HPDE6-E6E7 (cell line): ENCODE results near the gene FANCF.

Experiments used
- DNase-seq: peaks from one replicate; pipeline ENCODE4 v3.0.0; 2011; ENCODE audit warnings: missing footprints; ENCODE audit errors: extremely low spot score

Gene FANCF

GRCh38 chr11:22626573-22627239, 1.1 kb upstream of the FANCF start:
- no peak for DNase-seq

- DNase-seq: peak; percentile 48
Observed at GRCh38 chr11:22624742-22625447, 728 bp downstream of the FANCF start.

GRCh38 chr11:22617868-22618267, 7.8 kb downstream of the FANCF start:
- no peak for DNase-seq

GRCh38 chr11:22603933-22604332, 21.7 kb downstream of the FANCF start:
- no peak for DNase-seq

GRCh38 chr11:22602504-22602903, 23.1 kb downstream of the FANCF start:
- no peak for DNase-seq

- no peak for DNase-seq
Observed at GRCh38 chr11:22599458-22599857, 26.2 kb downstream of the FANCF start.

- no peak for DNase-seq
Observed at GRCh38 chr11:22597062-22597461, 28.6 kb downstream of the FANCF start.

GRCh38 chr11:22584976-22585375, 40.6 kb downstream of the FANCF start:
- DNase-seq: no peak

GRCh38 chr11:22583963-22584492, 41.6 kb downstream of the FANCF start:
- no peak for DNase-seq

- no peak for DNase-seq
Observed at GRCh38 chr11:22582151-22582410, 43.5 kb downstream of the FANCF start.

- no peak for DNase-seq
Observed at GRCh38 chr11:22581354-22582150, 44.1 kb downstream of the FANCF start.

- DNase-seq: no peak
Observed at GRCh38 chr11:22577854-22578253, 47.8 kb downstream of the FANCF start.
